SH-SY5Y (cell line): ENCODE data around the gene ZSWIM6.

ENCODE experiments used
- GATA2 ChIP-seq: IDR thresholded peaks from 2 replicates; pipeline ENCODE4 v1.6.1; 2011; ENCODE audit warnings: mild to moderate bottlenecking, low read depth, low read length
- GATA3 ChIP-seq: IDR thresholded peaks from 2 replicates; pipeline ENCODE4 v1.6.1; 2011; ENCODE audit warnings: low read depth, mild to moderate bottlenecking, low read length, moderate library complexity

GRCh38 chr5:61299261-61299681 lies 32.8 kb upstream of the ZSWIM6 start:
- TF ChIP-seq GATA3 (no peak), GATA2 (no peak)
